Bronchial epithelial cell (primary cell): Measurements from ENCODE around the gene CCL27. TPM values are rescaled to one million over a fixed set of nuclear protein-coding genes. Genes with fewer than 3 reads are reported as not detected.

Experiments
- DNase-seq: peaks from one replicate; pipeline ENCODE4 v3.0.0-alpha.2; 2010; ENCODE audit warnings: low read depth
- FAIRE-seq: peaks from 2 replicates; lab custom pipeline; 2011; peaks lifted over from hg19 to GRCh38; lab: Jason Lieb, UNC
- H3K27me3 ChIP-seq: 2 replicates; pipeline ENCODE4 v1.5.1; 2011; ENCODE audit warnings: low read length; ENCODE audit not compliant: control insufficient read depth, insufficient read depth
- H3K36me3 ChIP-seq: 2 replicates; pipeline ENCODE4 v1.5.1; 2011; ENCODE audit warnings: low read length; ENCODE audit not compliant: control insufficient read depth, insufficient read depth
- H3K4me3 ChIP-seq: 2 replicates; pipeline ENCODE4 v1.5.1; 2011; ENCODE audit warnings: mild to moderate bottlenecking, low read depth, low read length, control low read depth
- total RNA-seq: library from RNA; depleted of rRNA; stranded (reverse); fragments of >200 nt; gene quantifications from 2 replicates; pipeline ENCODE4 v1.2.1, GENCODE V29; 2014
- TF ChIP-seq, protein P1 (sequence below): IDR thresholded peaks from 2 replicates; pipeline ENCODE4 v1.5.1; 2011; ENCODE audit warnings: mild to moderate bottlenecking, moderate library complexity, low read length, control low read depth, inconsistent platforms; ENCODE audit not compliant: insufficient read depth, severe bottlenecking

CCL27 gene
- total RNA-seq, 1 donor from 2014 or later: 0.26 TPM

DNA sequence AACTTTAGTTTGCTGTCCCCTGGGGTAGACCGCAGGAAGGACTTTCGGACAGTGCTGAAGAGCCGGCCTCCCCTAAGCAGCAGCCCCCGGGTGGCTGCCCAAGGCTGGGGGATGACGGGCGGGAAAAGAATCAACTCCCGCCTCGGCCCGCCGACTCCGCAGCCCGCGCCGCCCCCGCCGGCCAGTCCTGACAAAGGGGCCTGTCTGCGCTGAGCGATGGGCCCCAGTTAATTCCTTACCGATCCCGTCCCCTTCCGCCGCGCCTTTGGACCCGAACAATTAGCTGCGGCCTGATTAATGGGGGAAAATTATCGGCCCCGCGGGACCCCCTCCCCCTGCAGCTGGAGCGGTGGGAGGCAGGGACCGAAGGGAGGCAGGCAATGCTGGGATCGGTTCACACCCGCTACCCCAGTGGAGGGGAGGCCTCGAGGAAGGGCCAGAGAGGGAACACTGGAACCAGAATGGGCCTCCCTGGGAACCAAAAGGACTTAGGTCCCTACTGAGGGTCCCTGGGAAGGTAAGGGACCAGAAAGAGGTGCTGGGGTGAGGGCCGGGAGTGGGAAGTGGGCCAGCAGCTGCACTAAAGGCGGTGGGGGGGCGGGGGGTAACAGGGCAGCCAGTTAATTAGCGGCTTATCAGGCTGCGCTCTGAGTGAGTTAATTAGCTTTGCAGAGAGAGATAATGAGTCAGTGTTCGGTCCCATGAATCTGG, 37.8 kb downstream of the CCL27 start:
- Histone ChIP-seq H3K27me3 (peaks cover 52% of the 10 kb centered on the region), H3K36me3 (no peaks in the 10 kb centered on the region), H3K4me3 (no peak overlapping the region)
- no peak for FAIRE-seq
- TF ChIP-seq, protein P1, sequence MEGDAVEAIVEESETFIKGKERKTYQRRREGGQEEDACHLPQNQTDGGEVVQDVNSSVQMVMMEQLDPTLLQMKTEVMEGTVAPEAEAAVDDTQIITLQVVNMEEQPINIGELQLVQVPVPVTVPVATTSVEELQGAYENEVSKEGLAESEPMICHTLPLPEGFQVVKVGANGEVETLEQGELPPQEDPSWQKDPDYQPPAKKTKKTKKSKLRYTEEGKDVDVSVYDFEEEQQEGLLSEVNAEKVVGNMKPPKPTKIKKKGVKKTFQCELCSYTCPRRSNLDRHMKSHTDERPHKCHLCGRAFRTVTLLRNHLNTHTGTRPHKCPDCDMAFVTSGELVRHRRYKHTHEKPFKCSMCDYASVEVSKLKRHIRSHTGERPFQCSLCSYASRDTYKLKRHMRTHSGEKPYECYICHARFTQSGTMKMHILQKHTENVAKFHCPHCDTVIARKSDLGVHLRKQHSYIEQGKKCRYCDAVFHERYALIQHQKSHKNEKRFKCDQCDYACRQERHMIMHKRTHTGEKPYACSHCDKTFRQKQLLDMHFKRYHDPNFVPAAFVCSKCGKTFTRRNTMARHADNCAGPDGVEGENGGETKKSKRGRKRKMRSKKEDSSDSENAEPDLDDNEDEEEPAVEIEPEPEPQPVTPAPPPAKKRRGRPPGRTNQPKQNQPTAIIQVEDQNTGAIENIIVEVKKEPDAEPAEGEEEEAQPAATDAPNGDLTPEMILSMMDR: no peak
- no peak for DNase-seq

DNA sequence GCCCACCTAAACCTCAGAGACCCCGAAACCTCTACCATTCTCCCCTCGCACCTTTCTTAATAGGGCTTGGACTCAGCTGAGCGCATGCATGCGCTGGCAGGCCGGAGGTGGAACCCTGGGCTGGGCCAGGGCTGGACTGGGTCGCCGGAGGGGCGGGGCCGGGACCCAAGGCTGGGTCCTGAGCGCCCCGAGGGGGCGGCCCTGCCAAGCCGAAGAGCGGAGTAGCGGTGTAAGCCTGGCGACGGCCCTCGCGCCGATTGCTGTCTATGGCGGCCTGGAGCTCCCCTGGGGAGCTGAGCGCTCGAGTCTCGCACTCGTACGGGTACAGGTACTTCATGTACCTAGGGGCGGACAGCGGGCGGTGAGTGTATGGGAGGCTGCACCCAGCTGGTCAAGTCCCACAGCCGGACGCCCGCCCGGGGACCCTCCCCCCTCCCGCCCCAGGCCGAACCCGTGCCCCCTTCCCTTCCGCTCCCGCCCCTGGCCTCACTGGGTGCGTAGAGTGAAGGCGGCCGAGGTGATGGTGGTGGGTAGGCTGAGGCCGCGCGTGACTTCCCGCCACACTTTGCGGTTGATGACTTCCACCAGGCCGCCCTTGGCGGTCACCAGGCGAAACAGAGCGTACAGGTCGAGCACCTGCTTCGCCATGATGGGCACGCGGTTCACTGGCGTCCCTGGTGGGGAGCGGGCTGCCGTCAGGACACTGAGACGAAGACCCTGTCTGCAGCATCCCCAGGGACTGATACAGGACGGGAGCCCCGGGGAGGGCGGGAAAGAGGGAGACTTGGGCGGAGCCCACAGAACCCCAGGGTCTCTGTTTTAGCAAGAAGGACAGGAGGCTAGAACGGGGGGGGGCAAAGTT, 38.9 kb downstream of the CCL27 start:
- H3K4me3 ChIP-seq: no peak overlapping the region
- FAIRE-seq: no peak

GRCh38 chr9:34620061-34620994, 42.1 kb downstream of the CCL27 start, which contains the start of gene DCTN3:
TSS of gene DCTN3 (minus strand) at chr9:34620495. CDS start at chr9:34620464, 31 bp downstream.
- H3K4me3 ChIP-seq: peak within 1 kb of the TSS; percentile 78
- peaks cover 18% of the 10 kb centered on the region for H3K27me3 ChIP-seq
- peak; percentile 89 for DNase-seq
- FAIRE-seq: peak; percentile 88
- TF ChIP-seq, protein P1: no peak
- H3K36me3 ChIP-seq: peaks cover 12% of the 10 kb centered on the region

More for the DNA sequence above, 38.9 kb downstream of the CCL27 start:
- Histone ChIP-seq H3K36me3 (no peaks in the 10 kb centered on the region), H3K27me3 (peaks cover 46% of the 10 kb centered on the region)
- DNase-seq: no peak
- TF ChIP-seq, protein P1: no peak

- H3K4me3 ChIP-seq: no peak overlapping the region
- TF ChIP-seq, protein P1: no peak
- H3K27me3 ChIP-seq: no peaks in the 10 kb centered on the region
- FAIRE-seq (no peak), DNase-seq (no peak)
- H3K36me3 ChIP-seq: peaks cover 12% of the 10 kb centered on the region
Measured at GRCh38 chr9:34615132-34615531, 47.3 kb downstream of the CCL27 start.

DNA sequence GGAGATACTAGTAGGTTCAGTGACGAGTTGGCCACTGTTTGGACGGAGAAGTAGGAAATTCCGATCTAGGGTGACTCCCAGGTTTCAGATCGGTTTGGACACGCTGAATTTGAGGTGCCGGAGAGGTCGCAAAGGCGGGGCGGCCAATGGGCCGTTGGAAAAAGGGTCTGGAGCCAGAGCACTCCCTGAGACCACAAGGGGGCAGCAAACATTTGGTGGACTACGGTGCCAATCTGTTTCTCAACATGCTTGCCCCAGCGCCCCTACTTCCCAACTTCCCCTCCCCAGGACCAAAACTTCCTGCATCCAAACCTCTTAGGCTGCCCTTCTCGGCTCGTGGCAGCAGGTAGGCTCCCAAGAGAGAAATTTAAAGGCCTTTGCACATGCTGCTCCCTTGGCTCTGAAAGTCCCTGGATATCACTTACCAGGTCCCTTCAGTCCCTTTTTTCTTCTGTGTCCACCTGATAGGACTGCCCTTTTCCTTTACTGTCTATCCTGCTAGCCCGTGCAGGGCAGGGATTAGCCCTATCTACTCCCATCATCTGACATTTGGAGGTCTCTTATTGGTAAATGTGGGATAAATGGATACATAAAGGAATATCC, 49.6 kb downstream of the CCL27 start:
- TF ChIP-seq, protein P1: peak; percentile 94
- no peaks in the 10 kb centered on the region for H3K27me3 ChIP-seq
- DNase-seq (peak; percentile 88), FAIRE-seq (no peak)
- H3K4me3 ChIP-seq: peak overlapping the region; percentile 83
- H3K36me3 ChIP-seq: peaks cover 10% of the 10 kb centered on the region
